H9 (cell line): ENCODE measurements around the gene TRAPPC2B. TPM values are rescaled to one million over a fixed set of nuclear protein-coding genes. Genes with fewer than 3 reads are reported as not detected.

Experiments
- DNase-seq: peaks from one replicate; pipeline ENCODE4 v3.0.0-alpha.2; 2017
- H2AFZ ChIP-seq: one replicate; pipeline ENCODE4 v1.6.1; 2013; ENCODE audit warnings: mild to moderate bottlenecking, low read length, control low read depth, moderate library complexity
- H2AK5ac ChIP-seq: 2 replicates; pipeline ENCODE4 v1.6.1; 2013; ENCODE audit warnings: low read length, control low read depth, mixed read lengths; ENCODE audit not compliant: insufficient read length
- H2BK120ac ChIP-seq: one replicate; pipeline ENCODE4 v1.6.1; 2013; ENCODE audit warnings: low read depth, mild to moderate bottlenecking, low read length, control low read depth, inconsistent platforms; ENCODE audit not compliant: poor library complexity, severe bottlenecking
- H2BK12ac ChIP-seq: 2 replicates; pipeline ENCODE4 v1.6.1; 2013; ENCODE audit warnings: low read length, control low read depth, mixed read lengths, low read depth; ENCODE audit not compliant: insufficient read length
- H2BK15ac ChIP-seq: 2 replicates; pipeline ENCODE4 v1.6.1; 2013; ENCODE audit warnings: low read depth, low read length, control low read depth
- H2BK20ac ChIP-seq: one replicate; pipeline ENCODE4 v1.6.1; 2013; ENCODE audit warnings: low read depth, mild to moderate bottlenecking, low read length, control low read depth, inconsistent platforms; ENCODE audit not compliant: poor library complexity, severe bottlenecking
- H2BK5ac ChIP-seq: 2 replicates; pipeline ENCODE4 v1.6.1; 2013; ENCODE audit warnings: low read length, control low read depth, mixed read lengths; ENCODE audit not compliant: insufficient read length
- H3K14ac ChIP-seq: 2 replicates; pipeline ENCODE4 v1.6.1; 2013; ENCODE audit warnings: low read length, control low read depth; ENCODE audit not compliant: insufficient read depth
- H3K18ac ChIP-seq: 2 replicates; pipeline ENCODE4 v1.6.1; 2013; ENCODE audit warnings: low read depth, mild to moderate bottlenecking, mixed read lengths, low read length, control low read depth; ENCODE audit not compliant: insufficient read length
- H3K23ac ChIP-seq: 2 replicates; pipeline ENCODE4 v1.6.1; 2013; ENCODE audit warnings: low read length, control low read depth, mixed read lengths, low read depth; ENCODE audit not compliant: insufficient read length
- H3K23me2 ChIP-seq: 2 replicates; pipeline ENCODE4 v1.6.1; 2013; ENCODE audit warnings: low read depth, mild to moderate bottlenecking, mixed read lengths, low read length, control low read depth; ENCODE audit not compliant: insufficient read length, poor library complexity, severe bottlenecking
- H3K27ac ChIP-seq: 2 replicates; pipeline ENCODE4 v1.5.1; 2013; ENCODE audit warnings: low read length, control low read depth, mixed read lengths, low read depth; ENCODE audit not compliant: insufficient read length
- H3K27me3 ChIP-seq: 2 replicates; pipeline ENCODE4 v1.6.1; 2013; ENCODE audit warnings: low read length, control low read depth, inconsistent platforms; ENCODE audit not compliant: insufficient read depth
- H3K4ac ChIP-seq: 2 replicates; pipeline ENCODE4 v1.6.1; 2013; ENCODE audit warnings: low read depth, mild to moderate bottlenecking, control low read depth, inconsistent platforms, low read length, moderate library complexity
- H3K4me1 ChIP-seq: 2 replicates; pipeline ENCODE4 v1.6.1; 2013; ENCODE audit warnings: low read length, control low read depth, inconsistent platforms; ENCODE audit not compliant: insufficient read depth
- H3K4me2 ChIP-seq: 2 replicates; pipeline ENCODE4 v1.6.1; 2013; ENCODE audit warnings: low read length, control low read depth, mixed read lengths; ENCODE audit not compliant: insufficient read length, insufficient read depth
- H3K56ac ChIP-seq: 2 replicates; pipeline ENCODE4 v1.6.1; 2013; ENCODE audit warnings: low read depth, mild to moderate bottlenecking, mixed read lengths, low read length, control low read depth; ENCODE audit not compliant: insufficient read length
- H3K79me1 ChIP-seq: 2 replicates; pipeline ENCODE4 v1.6.1; 2013; ENCODE audit warnings: low read depth, mild to moderate bottlenecking, moderate library complexity, low read length, control low read depth, inconsistent platforms; ENCODE audit not compliant: insufficient read depth, poor library complexity, severe bottlenecking
- H3K79me2 ChIP-seq: 2 replicates; pipeline ENCODE4 v1.6.1; 2013; ENCODE audit warnings: low read length, control low read depth, inconsistent platforms; ENCODE audit not compliant: insufficient read depth
- H3K9ac ChIP-seq: 2 replicates; pipeline ENCODE4 v1.6.1; 2013; ENCODE audit warnings: low read length, control low read depth, mixed read lengths; ENCODE audit not compliant: insufficient read length; ENCODE audit errors: extremely low read depth
- H3K9me3 ChIP-seq: one replicate; pipeline ENCODE4 v1.6.1; 2013; ENCODE audit warnings: low read depth, low read length, inconsistent platforms; ENCODE audit not compliant: control insufficient read depth
- H3T11ph ChIP-seq: one replicate; pipeline ENCODE4 v1.6.1; 2013; ENCODE audit warnings: mild to moderate bottlenecking, low read length, control low read depth, inconsistent platforms
- H4K20me1 ChIP-seq: one replicate; pipeline ENCODE4 v1.6.1; 2013; ENCODE audit not compliant: control insufficient read depth, insufficient read length, insufficient read depth
- H4K5ac ChIP-seq: 2 replicates; pipeline ENCODE4 v1.6.1; 2013; ENCODE audit warnings: low read depth, mild to moderate bottlenecking, mixed read lengths, low read length, control low read depth; ENCODE audit not compliant: insufficient read length
- H4K8ac ChIP-seq: replicated peaks from 2 replicates; pipeline ENCODE4 v1.6.1; 2013; ENCODE audit warnings: low read length, control low read depth, mixed read lengths, low read depth; ENCODE audit not compliant: insufficient read length
- H4K91ac ChIP-seq: 2 replicates; pipeline ENCODE4 v1.6.1; 2013; ENCODE audit warnings: low read depth, mild to moderate bottlenecking, moderate library complexity, mixed read lengths, low read length, control low read depth; ENCODE audit not compliant: insufficient read length
- H3K27ac Mint-ChIP-seq, 3 experiments: 2 replicates in 2 of 3; 3 replicates in 1 of 3; pipeline ENCODE4 v1.8.0; 2020 to 2021; ENCODE audit warnings: mixed read lengths in 3 of 3, mild to moderate bottlenecking in 1 of 3, moderate library complexity in 1 of 3
- H3K27me3 Mint-ChIP-seq: 2 replicates; pipeline ENCODE4 v1.8.0; 2021; ENCODE audit warnings: low read depth, mild to moderate bottlenecking, moderate library complexity, mixed read lengths
- H3K36me3 Mint-ChIP-seq, 3 experiments: 2 replicates in 2 of 3; 3 replicates in 1 of 3; pipeline ENCODE4 v1.8.0; 2020 to 2021; ENCODE audit warnings: low read depth in 3 of 3, mixed read lengths in 3 of 3; ENCODE audit not compliant: insufficient read depth in 1 of 3
- H3K4me1 Mint-ChIP-seq, 2 experiments: 2 replicates each; pipeline ENCODE4 v1.8.0; 2020; ENCODE audit warnings: mixed read lengths in 2 of 2
- H3K4me3 Mint-ChIP-seq, 2 experiments: 2 replicates in 1 of 2; 3 replicates in 1 of 2; pipeline ENCODE4 v1.8.0; 2020 to 2021; ENCODE audit warnings: mild to moderate bottlenecking in 2 of 2, mixed read lengths in 2 of 2, moderate library complexity in 1 of 2
- H3K9me3 Mint-ChIP-seq, 2 experiments: 2 replicates in 1 of 2; 3 replicates in 1 of 2; pipeline ENCODE4 v1.8.0; 2020; ENCODE audit warnings: mild to moderate bottlenecking in 2 of 2, mixed read lengths in 2 of 2, moderate library complexity in 1 of 2
- CTCF ChIP-seq: fragments of 200-600 bp; sonication (generic); conservative IDR thresholded peaks from 3 replicates; pipeline ENCODE4 v1.8.0; 2021; ENCODE audit warnings: antibody characterized with exemption, mild to moderate bottlenecking
- WGBS: extraction: QIAGEN DNeasy Blood & Tissue Kit; methylation state at CpG from one replicate; pipeline ENCODE4 v1.1.7; 2013; ENCODE audit warnings: missing lambda C conversion rate, low lambda C conversion rate, mixed read lengths; ENCODE audit not compliant: insufficient read length; ENCODE audit errors: extremely low coverage; 5-methylcytosine and 5-hydroxymethylcytosine counted together
- total RNA-seq: library from RNA; stranded (reverse); gene quantifications from 2 replicates; pipeline ENCODE4 v1.2.1, GENCODE V29; 2021

The TRAPPC2B gene
- total RNA-seq, 1 experiment from 2014 or later: 12.4 TPM

- no peak overlapping the region for H3K56ac ChIP-seq
- Mint-ChIP-seq H3K27ac (no peak overlapping the region), H3K36me3 (peaks cover 6 to 19% (median 7%) of the 10 kb centered on the region in 3 experiments), H3K4me1 (no peaks in the 10 kb centered on the region), H3K9me3 (peaks cover 2 to 10% of the 10 kb centered on the region in 2 experiments; a peak in 4 of 5 replicates), H3K4me3 (no peak overlapping the region; a peak in 1 of 5 replicates), H3K27me3 (no peaks in the 10 kb centered on the region; the same call in none of the 2 replicates)
- H2BK15ac ChIP-seq: no peak overlapping the region
- no peaks in the 10 kb centered on the region for H3K9me3 ChIP-seq
- H3K9ac ChIP-seq: no peak overlapping the region
- H3K79me1 ChIP-seq: no peaks in the 10 kb centered on the region
- H2BK120ac ChIP-seq: no peak overlapping the region
- H2AK5ac ChIP-seq: no peak overlapping the region
- no peak overlapping the region for H2AFZ ChIP-seq
- TF ChIP-seq CTCF: no peak
- no peak overlapping the region for H3K23ac ChIP-seq
- H2BK20ac ChIP-seq: no peak overlapping the region
- H3K23me2 ChIP-seq: no peaks in the 10 kb centered on the region
- H4K20me1 ChIP-seq: no peaks in the 10 kb centered on the region
- H3K14ac ChIP-seq: no peak overlapping the region
- H3K27ac ChIP-seq: no peak overlapping the region
- H3K4ac ChIP-seq: no peak overlapping the region
- H4K5ac ChIP-seq: no peak overlapping the region
- H3K18ac ChIP-seq: no peak overlapping the region
- H2BK5ac ChIP-seq: no peak overlapping the region
- H3K79me2 ChIP-seq: no peaks in the 10 kb centered on the region
- no peak overlapping the region for H3T11ph ChIP-seq
- H3K4me1 ChIP-seq: no peaks in the 10 kb centered on the region
- DNase-seq: no peak
- no peaks in the 10 kb centered on the region for H3K27me3 ChIP-seq
- H2BK12ac ChIP-seq: no peak overlapping the region
- no peak overlapping the region for H4K91ac ChIP-seq
- no CpG with 5 or more reads among the region's 9 CpGs for WGBS
- H4K8ac ChIP-seq: no peak overlapping the region
- no peak overlapping the region for H3K4me2 ChIP-seq
Measured at GRCh38 chr19:57403737-57404563, 40.6 kb downstream of the TRAPPC2B start.
